Neural progenitor cell (in vitro differentiated cells): Measurements from ENCODE around the gene PPA2. TPM values are rescaled to one million over a fixed set of nuclear protein-coding genes. Genes with fewer than 3 reads are reported as not detected.
"Not testable (repeated sequence)": the region's sequence is repeated elsewhere in the genome, so short reads cannot be mapped to it uniquely, and the experiment has no call there.

ENCODE experiments used
- DNase-seq: peaks from one replicate; pipeline ENCODE4 v3.0.0-alpha.2; 2016; ENCODE audit warnings: low spot score
- H2AFZ ChIP-seq: fragments of 200-600 bp; sonication (generic); replicated peaks from 2 replicates; pipeline ENCODE4 v1.6.1; 2016; ENCODE audit warnings: antibody characterized with exemption
- H3F3A ChIP-seq: fragments of 200-600 bp; sonication (generic); 2 replicates; pipeline ENCODE4 v1.6.1; 2016; ENCODE audit warnings: antibody characterized with exemption, low read depth
- H3K27ac ChIP-seq: fragments of 200-600 bp; sonication (generic); 2 replicates; pipeline ENCODE4 v1.5.1; 2016; ENCODE audit warnings: mild to moderate bottlenecking
- H3K27me3 ChIP-seq: fragments of 200-600 bp; sonication (generic); 2 replicates; pipeline ENCODE4 v1.6.1; 2016; ENCODE audit warnings: mild to moderate bottlenecking, moderate library complexity
- H3K36me3 ChIP-seq: fragments of 200-600 bp; sonication (generic); 2 replicates; pipeline ENCODE4 v1.5.1; 2016
- H3K4me1 ChIP-seq: fragments of 200-600 bp; sonication (generic); 2 replicates; pipeline ENCODE4 v1.6.1; 2016; ENCODE audit warnings: mixed run types
- H3K4me2 ChIP-seq: fragments of 200-600 bp; sonication (generic); 2 replicates; pipeline ENCODE4 v1.6.1; 2016
- H3K4me3 ChIP-seq: fragments of 200-600 bp; sonication (generic); 2 replicates; pipeline ENCODE4 v1.5.1; 2016
- H3K79me2 ChIP-seq: fragments of 200-600 bp; sonication (generic); 2 replicates; pipeline ENCODE4 v1.6.1; 2016; ENCODE audit warnings: low read depth
- H3K9ac ChIP-seq: fragments of 200-600 bp; sonication (generic); 2 replicates; pipeline ENCODE4 v1.6.1; 2016
- H3K9me3 ChIP-seq: fragments of 200-600 bp; sonication (generic); 2 replicates; pipeline ENCODE4 v1.5.1; 2016; ENCODE audit warnings: low read depth
- H4K20me1 ChIP-seq: fragments of 200-600 bp; sonication (generic); 2 replicates; pipeline ENCODE4 v1.6.1; 2016; ENCODE audit warnings: low read depth
- H3K27ac Mint-ChIP-seq: 3 replicates; pipeline ENCODE4 v1.8.0; 2021; ENCODE audit warnings: mixed read lengths
- H3K27me3 Mint-ChIP-seq: 2 replicates; pipeline ENCODE4 v1.8.0; 2022; ENCODE audit warnings: low read depth, mild to moderate bottlenecking, inconsistent platforms, moderate library complexity, mixed read lengths; ENCODE audit not compliant: insufficient read depth
- H3K36me3 Mint-ChIP-seq: 3 replicates; pipeline ENCODE4 v1.8.0; 2021; ENCODE audit warnings: mixed read lengths
- H3K4me1 Mint-ChIP-seq: 3 replicates; pipeline ENCODE4 v1.8.0; 2021; ENCODE audit warnings: mixed read lengths
- H3K4me3 Mint-ChIP-seq: 3 replicates; pipeline ENCODE4 v1.8.0; 2021; ENCODE audit warnings: mild to moderate bottlenecking, moderate library complexity, mixed read lengths
- H3K9me3 Mint-ChIP-seq: 3 replicates; pipeline ENCODE4 v1.8.0; 2020; ENCODE audit warnings: mixed read lengths
- EZH2 ChIP-seq: fragments of 200-600 bp; sonication (generic); IDR thresholded peaks from 2 replicates; pipeline ENCODE4 v1.6.1; 2017; ENCODE audit warnings: antibody characterized with exemption, mild to moderate bottlenecking, moderate library complexity
- EZH2phosphoT487 ChIP-seq: fragments of 200-600 bp; sonication (generic); IDR thresholded peaks from 2 replicates; pipeline ENCODE4 v1.6.1; 2017; ENCODE audit warnings: antibody characterized with exemption
- total RNA-seq: library from RNA; depleted of rRNA; stranded (reverse); fragments of >200 nt; gene quantifications from 2 replicates; pipeline ENCODE4 v1.2.3, GENCODE V29; 2015; ENCODE audit warnings: low replicate concordance
- TF ChIP-seq, protein P1 (sequence below): fragments of 200-600 bp; sonication (generic); IDR thresholded peaks from 2 replicates; pipeline ENCODE4 v1.5.1; 2017; ENCODE audit warnings: antibody characterized with exemption, mild to moderate bottlenecking

PPA2 gene
- total RNA-seq, 1 donor from 2014 or later: 237 TPM

DNA sequence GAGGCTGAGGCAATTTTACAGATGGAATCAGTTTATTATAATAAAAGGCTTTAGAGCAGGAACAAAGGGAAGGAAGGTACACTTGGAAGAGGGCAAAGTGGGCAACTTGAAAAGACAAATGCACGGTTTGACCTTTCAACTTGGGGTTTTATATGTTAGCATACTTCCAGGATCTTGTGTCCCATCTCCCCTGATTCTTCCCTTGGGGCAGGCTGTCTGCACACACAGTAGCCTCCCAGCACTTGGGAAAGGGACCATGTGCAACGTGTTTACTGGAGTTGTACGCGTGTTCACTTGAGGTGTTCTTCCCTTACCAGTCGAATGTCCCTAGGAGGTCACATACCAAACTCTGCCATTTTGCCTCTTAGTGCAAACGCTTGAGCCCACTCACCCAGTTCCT lies 7.3 kb downstream of the PPA2 start:
- Histone ChIP-seq H3K27ac (no peak overlapping the region), H3K4me3 (no peak overlapping the region), H3K36me3 (no peaks in the 10 kb centered on the region), H3K4me1 (peaks cover 12% of the 10 kb centered on the region), H3F3A (no peaks in the 10 kb centered on the region), H3K27me3 (no peaks in the 10 kb centered on the region), H2AFZ (no peak overlapping the region), H4K20me1 (peaks cover 57% of the 10 kb centered on the region), H3K9ac (no peak overlapping the region), H3K4me2 (no peak overlapping the region), H3K79me2 (peaks cover 95% of the 10 kb centered on the region), H3K9me3 (no peaks in the 10 kb centered on the region)
- Mint-ChIP-seq H3K27ac (no peak overlapping the region), H3K4me3 (no peak overlapping the region), H3K36me3 (peaks cover 82% of the 10 kb centered on the region), H3K4me1 (peaks cover 6% of the 10 kb centered on the region), H3K9me3 (peaks cover 58% of the 10 kb centered on the region), H3K27me3 (no peaks in the 10 kb centered on the region)
- no peak for DNase-seq
- TF ChIP-seq, protein P1, sequence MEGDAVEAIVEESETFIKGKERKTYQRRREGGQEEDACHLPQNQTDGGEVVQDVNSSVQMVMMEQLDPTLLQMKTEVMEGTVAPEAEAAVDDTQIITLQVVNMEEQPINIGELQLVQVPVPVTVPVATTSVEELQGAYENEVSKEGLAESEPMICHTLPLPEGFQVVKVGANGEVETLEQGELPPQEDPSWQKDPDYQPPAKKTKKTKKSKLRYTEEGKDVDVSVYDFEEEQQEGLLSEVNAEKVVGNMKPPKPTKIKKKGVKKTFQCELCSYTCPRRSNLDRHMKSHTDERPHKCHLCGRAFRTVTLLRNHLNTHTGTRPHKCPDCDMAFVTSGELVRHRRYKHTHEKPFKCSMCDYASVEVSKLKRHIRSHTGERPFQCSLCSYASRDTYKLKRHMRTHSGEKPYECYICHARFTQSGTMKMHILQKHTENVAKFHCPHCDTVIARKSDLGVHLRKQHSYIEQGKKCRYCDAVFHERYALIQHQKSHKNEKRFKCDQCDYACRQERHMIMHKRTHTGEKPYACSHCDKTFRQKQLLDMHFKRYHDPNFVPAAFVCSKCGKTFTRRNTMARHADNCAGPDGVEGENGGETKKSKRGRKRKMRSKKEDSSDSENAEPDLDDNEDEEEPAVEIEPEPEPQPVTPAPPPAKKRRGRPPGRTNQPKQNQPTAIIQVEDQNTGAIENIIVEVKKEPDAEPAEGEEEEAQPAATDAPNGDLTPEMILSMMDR: no peak
- TF ChIP-seq EZH2 (no peak), EZH2phosphoT487 (no peak)

DNA sequence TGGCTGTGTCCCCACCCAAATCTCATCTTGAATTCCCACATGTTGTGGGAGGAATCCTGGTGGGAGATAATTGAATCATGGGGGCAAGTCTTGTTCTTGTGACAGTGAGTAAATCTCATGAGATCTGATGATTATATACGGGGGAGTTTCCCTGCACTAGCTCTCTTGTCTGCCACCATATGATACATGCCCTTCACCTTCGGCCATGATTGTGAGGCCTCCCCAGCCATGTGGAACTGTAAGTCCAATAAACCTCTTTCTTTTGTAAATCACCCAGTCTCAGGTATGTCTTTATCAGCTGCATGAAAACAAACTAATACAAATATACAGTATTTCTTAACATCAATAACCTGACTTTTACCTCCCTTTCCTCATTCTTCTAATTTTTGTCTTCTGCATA lies 9.3 kb downstream of the PPA2 start:
- Histone ChIP-seq H4K20me1 (peaks cover 40% of the 10 kb centered on the region), H3K79me2 (peaks cover 95% of the 10 kb centered on the region)
- H3K9me3 ChIP-seq, H3K9ac ChIP-seq, H3K27me3 Mint-ChIP-seq, H3K4me1 ChIP-seq, H3K4me3 Mint-ChIP-seq, H3K4me2 ChIP-seq, H3K36me3 ChIP-seq, H3K4me3 ChIP-seq, DNase-seq, H3K27me3 ChIP-seq, H3K27ac ChIP-seq, H2AFZ ChIP-seq, H3K27ac Mint-ChIP-seq, H3F3A ChIP-seq, H3K4me1 Mint-ChIP-seq: not testable (repeated sequence)
- H3K36me3 Mint-ChIP-seq: peaks cover 76% of the 10 kb centered on the region
- H3K9me3 Mint-ChIP-seq: peaks cover 54% of the 10 kb centered on the region

DNA sequence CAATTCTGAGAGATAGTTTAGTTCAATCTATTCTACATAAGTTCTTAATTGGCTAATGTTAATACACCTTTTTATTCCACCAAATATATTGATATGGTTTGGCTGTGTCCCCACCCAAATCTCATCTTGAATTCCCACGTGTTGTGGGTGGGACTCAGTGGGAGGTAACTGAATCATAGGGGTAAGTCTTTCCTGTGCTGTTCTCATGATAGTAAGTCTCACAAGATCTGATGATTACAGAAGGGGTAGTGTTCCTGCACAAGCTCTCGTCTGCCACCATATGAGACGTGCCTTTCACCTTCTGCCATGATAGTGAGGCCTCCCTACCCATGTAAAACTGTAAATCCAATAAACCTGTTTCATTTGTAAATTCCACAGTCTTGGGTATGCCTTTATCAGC lies 11.3 kb downstream of the PPA2 start:
- H3F3A ChIP-seq: no peaks in the 10 kb centered on the region
- H3K27ac Mint-ChIP-seq: no peak overlapping the region

More for the DNA sequence above, 11.3 kb downstream of the PPA2 start:
- no peak overlapping the region for H3K4me3 ChIP-seq
- peaks cover 24% of the 10 kb centered on the region for H4K20me1 ChIP-seq
- DNase-seq: no peak
- no peaks in the 10 kb centered on the region for H3K27me3 ChIP-seq
- no peak overlapping the region for H3K9ac ChIP-seq
- no peak overlapping the region for H3K4me2 ChIP-seq
- no peak overlapping the region for H3K4me3 Mint-ChIP-seq
- H3K79me2 ChIP-seq: peaks cover 93% of the 10 kb centered on the region
- H3K27ac ChIP-seq: no peak overlapping the region
- H3K9me3 Mint-ChIP-seq: peaks cover 45% of the 10 kb centered on the region
- no peaks in the 10 kb centered on the region for H3K27me3 Mint-ChIP-seq
- peaks cover 3% of the 10 kb centered on the region for H3K4me1 ChIP-seq
- no peak overlapping the region for H2AFZ ChIP-seq
- H3K9me3 ChIP-seq: no peaks in the 10 kb centered on the region
- no peaks in the 10 kb centered on the region for H3K4me1 Mint-ChIP-seq
- TF ChIP-seq, protein P1: no peak
- TF ChIP-seq EZH2phosphoT487 (no peak), EZH2 (no peak)
- peaks cover 72% of the 10 kb centered on the region for H3K36me3 Mint-ChIP-seq
- no peaks in the 10 kb centered on the region for H3K36me3 ChIP-seq
